Fibroblast of the aortic adventitia (primary cell): ENCODE results near the gene TAGLN3. TPM values are rescaled to one million over a fixed set of nuclear protein-coding genes. Genes with fewer than 3 reads are reported as not detected.

Experiments
- DNase-seq: peaks from one replicate; pipeline ENCODE4 v3.0.0-alpha.2; 2010; ENCODE audit warnings: low read depth
- H3K4me3 ChIP-seq: 2 replicates; pipeline ENCODE4 v1.5.1; 2011; ENCODE audit warnings: low read depth, mild to moderate bottlenecking, control low read depth, low read length, moderate library complexity
- total RNA-seq: library from RNA; depleted of rRNA; stranded (reverse); fragments of >200 nt; gene quantifications from 2 replicates; pipeline ENCODE4 v1.2.3, GENCODE V29; 2012; ENCODE audit warnings: low replicate concordance
- TF ChIP-seq, protein P1 (sequence below): IDR thresholded peaks from 2 replicates; pipeline ENCODE4 v1.5.1; 2011; ENCODE audit warnings: mild to moderate bottlenecking, low read length, control low read depth, inconsistent platforms; ENCODE audit not compliant: insufficient read depth

Gene TAGLN3
- total RNA-seq, 1 donor: not detected

DNA sequence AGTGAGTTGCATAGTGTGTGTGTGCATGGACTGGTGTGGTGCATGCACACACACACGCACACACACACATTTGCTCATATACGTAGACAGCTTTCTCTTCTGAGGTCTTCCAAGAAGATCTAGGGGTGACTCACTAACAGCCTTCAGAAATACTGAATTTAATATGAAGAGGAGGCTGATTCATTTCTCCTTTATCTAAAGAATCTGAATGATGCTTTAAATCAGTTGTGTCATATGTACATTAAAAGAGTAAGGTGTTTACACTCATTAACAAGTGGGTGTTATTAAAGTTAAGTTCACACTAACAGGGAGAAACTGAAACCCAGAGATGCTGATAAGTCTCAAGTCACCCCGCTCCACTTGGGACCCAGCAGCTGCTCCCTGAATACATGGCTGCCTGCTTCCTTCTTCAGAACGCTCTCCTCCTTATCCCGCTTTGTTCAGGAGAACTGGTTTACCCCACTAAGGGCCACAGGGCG, 57.8 kb downstream of the TAGLN3 start:
- DNase-seq: peak; percentile 67
- H3K4me3 ChIP-seq: no peak overlapping the region
- TF ChIP-seq, protein P1, sequence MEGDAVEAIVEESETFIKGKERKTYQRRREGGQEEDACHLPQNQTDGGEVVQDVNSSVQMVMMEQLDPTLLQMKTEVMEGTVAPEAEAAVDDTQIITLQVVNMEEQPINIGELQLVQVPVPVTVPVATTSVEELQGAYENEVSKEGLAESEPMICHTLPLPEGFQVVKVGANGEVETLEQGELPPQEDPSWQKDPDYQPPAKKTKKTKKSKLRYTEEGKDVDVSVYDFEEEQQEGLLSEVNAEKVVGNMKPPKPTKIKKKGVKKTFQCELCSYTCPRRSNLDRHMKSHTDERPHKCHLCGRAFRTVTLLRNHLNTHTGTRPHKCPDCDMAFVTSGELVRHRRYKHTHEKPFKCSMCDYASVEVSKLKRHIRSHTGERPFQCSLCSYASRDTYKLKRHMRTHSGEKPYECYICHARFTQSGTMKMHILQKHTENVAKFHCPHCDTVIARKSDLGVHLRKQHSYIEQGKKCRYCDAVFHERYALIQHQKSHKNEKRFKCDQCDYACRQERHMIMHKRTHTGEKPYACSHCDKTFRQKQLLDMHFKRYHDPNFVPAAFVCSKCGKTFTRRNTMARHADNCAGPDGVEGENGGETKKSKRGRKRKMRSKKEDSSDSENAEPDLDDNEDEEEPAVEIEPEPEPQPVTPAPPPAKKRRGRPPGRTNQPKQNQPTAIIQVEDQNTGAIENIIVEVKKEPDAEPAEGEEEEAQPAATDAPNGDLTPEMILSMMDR: no peak

DNA sequence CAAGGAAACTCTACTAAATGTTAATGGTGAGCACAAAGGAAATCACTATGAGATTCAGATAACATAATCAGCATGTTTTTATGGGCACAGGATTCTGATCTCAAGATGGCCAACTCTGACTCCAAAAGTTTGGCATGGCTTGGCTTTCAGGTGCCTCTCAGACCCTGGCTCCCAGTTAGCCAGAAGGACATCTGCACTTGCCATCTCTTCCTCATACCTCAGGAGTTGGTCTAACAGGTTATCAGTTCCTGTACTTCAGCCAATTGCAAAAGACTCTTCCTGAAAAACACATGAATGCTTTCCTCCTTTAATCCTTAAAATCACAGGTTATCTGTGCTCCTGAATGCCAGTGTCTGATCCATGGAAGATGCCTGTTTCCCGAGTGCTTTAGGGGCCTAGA, 60.8 kb downstream of the TAGLN3 start:
- no peak overlapping the region for H3K4me3 ChIP-seq
- no peak for DNase-seq
- TF ChIP-seq, protein P1: no peak

DNA sequence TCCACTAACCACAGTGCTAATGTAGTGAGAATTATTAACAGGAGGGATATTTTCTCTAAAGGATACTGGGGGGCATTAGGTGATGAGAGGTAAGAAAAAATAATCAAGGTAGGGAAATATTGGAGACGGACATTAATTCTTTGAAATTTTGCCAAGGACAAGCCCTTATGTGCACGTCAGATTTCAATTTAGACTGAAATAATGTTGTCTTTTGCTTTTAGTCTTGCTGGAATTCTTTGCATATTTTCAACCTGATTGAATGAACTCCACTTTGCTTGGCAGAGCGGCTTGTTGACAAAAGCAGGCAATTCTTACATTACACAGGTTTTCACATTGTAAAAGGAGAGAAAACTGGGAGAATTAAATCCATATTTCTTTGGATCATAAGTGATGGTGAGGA, 62.4 kb downstream of the TAGLN3 start:
- peak; percentile 70 for DNase-seq
- TF ChIP-seq, protein P1: no peak
- H3K4me3 ChIP-seq: no peak overlapping the region

Other genes with a start within 250 kb of the TAGLN3 start
- 61.9 and 79.2 TPM in 2 replicates for gene PHLDB2, start 139.7 kb upstream of the TAGLN3 start, total RNA-seq
- 12.2 and 35.1 TPM in 2 replicates for gene ABHD10, start 19.9 kb upstream of the TAGLN3 start, total RNA-seq
- not detected in 2 replicates for gene TMPRSS7, start 35.8 kb downstream of the TAGLN3 start, total RNA-seq
- gene C3orf52, start 87.5 kb downstream of the TAGLN3 start, total RNA-seq: 4.4 and 10.7 TPM in 2 replicates
- not detected in 2 replicates for gene GCSAM, start 134.3 kb downstream of the TAGLN3 start, total RNA-seq